ENCODE data around the gene SMC1A.
"Not testable (repeated sequence)": the region's sequence is repeated elsewhere in the genome, so short reads cannot be mapped to it uniquely, and the experiment has no call there.

SMC1A gene

GRCh38 chrX:53374222-53374820 is 48.1 kb downstream of the SMC1A start:
- H3K27ac ChIP-seq (ENCODE audit: low read length) = no peak overlapping the region
- no peak overlapping the region for H3K9ac ChIP-seq (ENCODE audit: low read depth, low read length)
- no peak overlapping the region for H3K4me3 ChIP-seq (ENCODE audit: low read length)
- no peaks in the 10 kb centered on the region for H3K9me3 ChIP-seq (ENCODE audit: insufficient read depth, low read depth, low read length)
- no peaks in the 10 kb centered on the region for H3K27me3 ChIP-seq (ENCODE audit: insufficient read depth, low read length)
- H3K4me1 ChIP-seq (ENCODE audit: insufficient read depth, low read length) = no peaks in the 10 kb centered on the region
- H3K36me3 ChIP-seq (ENCODE audit: insufficient read depth, low read depth, low read length) = peaks cover 17% of the 10 kb centered on the region

- Histone ChIP-seq H3K27ac (ENCODE audit: low read length) (no peak overlapping the region), H3K9ac (ENCODE audit: low read depth, low read length) (no peak overlapping the region), H3K36me3 (ENCODE audit: insufficient read depth, low read depth, low read length) (peaks cover 7% of the 10 kb centered on the region; the same call in 1 of the 2 replicates), H3K27me3 (ENCODE audit: insufficient read depth, low read length) (no peaks in the 10 kb centered on the region), H3K4me1 (ENCODE audit: insufficient read depth, low read length) (no peaks in the 10 kb centered on the region), H3K4me3 (ENCODE audit: low read length) (no peak overlapping the region), H3K9me3 (ENCODE audit: insufficient read depth, low read depth, low read length) (no peaks in the 10 kb centered on the region)
These were observed 49.1 kb downstream of the SMC1A start for GRCh38 chrX:53373307-53373706.

- H3K4me3 ChIP-seq (ENCODE audit: low read length); H3K9ac ChIP-seq (ENCODE audit: low read depth, low read length); H3K4me1 ChIP-seq (ENCODE audit: insufficient read depth, low read length); H3K27me3 ChIP-seq (ENCODE audit: insufficient read depth, low read length); H3K36me3 ChIP-seq (ENCODE audit: insufficient read depth, low read depth, low read length); H3K9me3 ChIP-seq (ENCODE audit: insufficient read depth, low read depth, low read length); H3K27ac ChIP-seq (ENCODE audit: low read length): not testable (repeated sequence)
These were observed 56.0 kb downstream of the SMC1A start for GRCh38 chrX:53366454-53366853.

- H3K27ac ChIP-seq (ENCODE audit: low read length) = no peak overlapping the region
- no peaks in the 10 kb centered on the region for H3K36me3 ChIP-seq (ENCODE audit: insufficient read depth, low read depth, low read length)
These were observed 60.0 kb downstream of the SMC1A start for GRCh38 chrX:53362449-53362848.

GRCh38 chrX:53357799-53358530 is 64.5 kb downstream of the SMC1A start:
- Histone ChIP-seq H3K27me3 (ENCODE audit: insufficient read depth, low read length) (no peaks in the 10 kb centered on the region), H3K4me1 (ENCODE audit: insufficient read depth, low read length) (no peaks in the 10 kb centered on the region), H3K4me3 (ENCODE audit: low read length) (no peak overlapping the region), H3K9me3 (ENCODE audit: insufficient read depth, low read depth, low read length) (no peaks in the 10 kb centered on the region), H3K9ac (ENCODE audit: low read depth, low read length) (no peak overlapping the region), H3K27ac (ENCODE audit: low read length) (no peak overlapping the region), H3K36me3 (ENCODE audit: insufficient read depth, low read depth, low read length) (no peaks in the 10 kb centered on the region)

More at GRCh38 chrX:53362449-53362848, 60.0 kb downstream of the SMC1A start:
- H3K4me3 ChIP-seq (ENCODE audit: low read length) = no peak overlapping the region
- H3K27me3 ChIP-seq (ENCODE audit: insufficient read depth, low read length) = no peaks in the 10 kb centered on the region
- H3K4me1 ChIP-seq (ENCODE audit: insufficient read depth, low read length) = no peaks in the 10 kb centered on the region
- H3K9ac ChIP-seq (ENCODE audit: low read depth, low read length) = no peak overlapping the region
- H3K9me3 ChIP-seq (ENCODE audit: insufficient read depth, low read depth, low read length) = no peaks in the 10 kb centered on the region

GRCh38 chrX:53356186-53356585 is 66.3 kb downstream of the SMC1A start:
- H3K4me1 ChIP-seq (ENCODE audit: insufficient read depth, low read length) = no peaks in the 10 kb centered on the region
- H3K9me3 ChIP-seq (ENCODE audit: insufficient read depth, low read depth, low read length) = no peaks in the 10 kb centered on the region
- H3K4me3 ChIP-seq (ENCODE audit: low read length) = no peak overlapping the region
- H3K36me3 ChIP-seq (ENCODE audit: insufficient read depth, low read depth, low read length) = no peaks in the 10 kb centered on the region
- H3K27ac ChIP-seq (ENCODE audit: low read length) = no peak overlapping the region
- H3K9ac ChIP-seq (ENCODE audit: low read depth, low read length) = no peak overlapping the region
- H3K27me3 ChIP-seq (ENCODE audit: insufficient read depth, low read length) = no peaks in the 10 kb centered on the region

GRCh38 chrX:53354669-53355068 is 67.8 kb downstream of the SMC1A start:
- H3K9me3 ChIP-seq (ENCODE audit: insufficient read depth, low read depth, low read length) = no peaks in the 10 kb centered on the region
- H3K4me3 ChIP-seq (ENCODE audit: low read length) = no peak overlapping the region
- H3K4me1 ChIP-seq (ENCODE audit: insufficient read depth, low read length) = no peaks in the 10 kb centered on the region
- no peak overlapping the region for H3K9ac ChIP-seq (ENCODE audit: low read depth, low read length)
- no peaks in the 10 kb centered on the region for H3K36me3 ChIP-seq (ENCODE audit: insufficient read depth, low read depth, low read length)
- no peaks in the 10 kb centered on the region for H3K27me3 ChIP-seq (ENCODE audit: insufficient read depth, low read length)
- no peak overlapping the region for H3K27ac ChIP-seq (ENCODE audit: low read length)

- Histone ChIP-seq H3K9ac (ENCODE audit: low read depth, low read length) (no peak overlapping the region), H3K27me3 (ENCODE audit: insufficient read depth, low read length) (no peaks in the 10 kb centered on the region), H3K27ac (ENCODE audit: low read length) (no peak overlapping the region), H3K36me3 (ENCODE audit: insufficient read depth, low read depth, low read length) (no peaks in the 10 kb centered on the region), H3K4me1 (ENCODE audit: insufficient read depth, low read length) (no peaks in the 10 kb centered on the region), H3K9me3 (ENCODE audit: insufficient read depth, low read depth, low read length) (no peaks in the 10 kb centered on the region), H3K4me3 (ENCODE audit: low read length) (no peak overlapping the region)
These were observed 74.5 kb downstream of the SMC1A start for GRCh38 chrX:53347948-53348347.

GRCh38 chrX:53340852-53341645 is 81.4 kb downstream of the SMC1A start:
- H3K4me3 ChIP-seq (ENCODE audit: low read length) = no peak overlapping the region
- no peak overlapping the region for H3K9ac ChIP-seq (ENCODE audit: low read depth, low read length)
- no peaks in the 10 kb centered on the region for H3K4me1 ChIP-seq (ENCODE audit: insufficient read depth, low read length)
- H3K9me3 ChIP-seq (ENCODE audit: insufficient read depth, low read depth, low read length) = no peaks in the 10 kb centered on the region; the same call in 1 of the 2 replicates
- no peak overlapping the region for H3K27ac ChIP-seq (ENCODE audit: low read length)
- H3K36me3 ChIP-seq (ENCODE audit: insufficient read depth, low read depth, low read length) = no peaks in the 10 kb centered on the region
- no peaks in the 10 kb centered on the region for H3K27me3 ChIP-seq (ENCODE audit: insufficient read depth, low read length)

GRCh38 chrX:53337101-53337500 is 85.4 kb downstream of the SMC1A start:
- H3K9ac ChIP-seq (ENCODE audit: low read depth, low read length) = no peak overlapping the region
- H3K4me3 ChIP-seq (ENCODE audit: low read length) = no peak overlapping the region
- no peak overlapping the region for H3K27ac ChIP-seq (ENCODE audit: low read length)
- no peaks in the 10 kb centered on the region for H3K27me3 ChIP-seq (ENCODE audit: insufficient read depth, low read length)
- H3K36me3 ChIP-seq (ENCODE audit: insufficient read depth, low read depth, low read length) = no peaks in the 10 kb centered on the region
- H3K9me3 ChIP-seq (ENCODE audit: insufficient read depth, low read depth, low read length) = no peaks in the 10 kb centered on the region; the same call in 1 of the 2 replicates
- no peaks in the 10 kb centered on the region for H3K4me1 ChIP-seq (ENCODE audit: insufficient read depth, low read length)

GRCh38 chrX:53333853-53334252 is 88.6 kb downstream of the SMC1A start:
- no peak overlapping the region for H3K9ac ChIP-seq (ENCODE audit: low read depth, low read length)
- no peaks in the 10 kb centered on the region for H3K9me3 ChIP-seq (ENCODE audit: insufficient read depth, low read depth, low read length)
- no peaks in the 10 kb centered on the region; the same call in 1 of the 2 replicates for H3K4me1 ChIP-seq (ENCODE audit: insufficient read depth, low read length)
- H3K4me3 ChIP-seq (ENCODE audit: low read length) = no peak overlapping the region
- no peaks in the 10 kb centered on the region for H3K27me3 ChIP-seq (ENCODE audit: insufficient read depth, low read length)
- no peaks in the 10 kb centered on the region for H3K36me3 ChIP-seq (ENCODE audit: insufficient read depth, low read depth, low read length)
- no peak overlapping the region for H3K27ac ChIP-seq (ENCODE audit: low read length)
